HG02759 (cell line): ENCODE measurements around the gene ARPC1B.
"Not testable (repeated sequence)": the region's sequence is repeated elsewhere in the genome, so short reads cannot be mapped to it uniquely, and the experiment has no call there.

Source experiments
- ATAC-seq: cut with Tn5 transposase; IDR thresholded peaks from one replicate; pipeline ENCODE4 v1.9.1; 2021; ENCODE audit warnings: mild to moderate bottlenecking, moderate library complexity; ENCODE audit not compliant: unreplicated experiment

Gene ARPC1B

DNA sequence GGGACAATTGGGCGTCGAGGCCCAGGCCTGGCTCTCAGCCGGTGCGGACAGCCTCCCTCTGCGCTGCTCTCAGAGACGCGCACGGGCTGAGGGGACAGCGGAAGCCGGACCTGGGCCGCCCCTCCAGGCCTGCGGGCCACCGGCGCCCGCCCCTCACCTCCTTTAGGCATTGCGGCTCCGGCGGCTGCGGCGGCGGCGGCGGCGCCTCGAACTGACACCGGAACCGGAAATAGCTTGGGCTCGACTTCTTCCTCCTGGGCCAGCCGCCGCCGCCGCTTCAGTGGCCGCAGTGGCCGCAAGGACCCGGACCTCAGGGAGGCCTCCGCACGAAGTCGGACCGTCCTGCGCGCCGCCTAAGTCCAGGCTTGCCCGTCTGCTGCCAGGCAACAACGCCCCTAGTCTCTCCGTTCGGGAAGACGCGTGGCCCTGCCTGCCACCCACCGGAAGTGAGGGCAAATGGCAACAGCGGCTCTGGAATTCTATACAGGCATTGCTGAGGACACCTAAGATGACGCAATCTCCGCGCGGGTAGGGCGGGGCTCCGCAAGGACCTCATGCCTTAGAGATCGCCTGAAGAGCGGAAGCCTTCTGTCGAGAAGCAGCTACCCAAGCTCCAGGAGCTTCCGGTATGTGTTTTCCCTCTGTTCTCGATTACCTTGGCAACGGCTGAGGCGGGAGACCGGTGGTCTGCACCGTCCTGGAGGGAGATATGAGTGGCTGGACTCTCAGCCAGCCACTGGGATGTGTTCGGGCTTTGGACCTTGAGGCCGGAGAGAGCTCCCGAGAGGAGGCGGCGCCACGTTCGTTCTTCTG is 34.1 kb downstream of the ARPC1B start, which contains the start of the genes BUD31 and PDAP1:
Gene BUD31, plus strand, starts transcription at position 591 of the 813 bp plus-strand sequence. CDS start 2,124 bp downstream, outside the sequence.
Gene PDAP1, minus strand, starts transcription at position 219 of the 813 bp plus-strand sequence. Its CDS starts 49 bp downstream, at position 170.
- ATAC-seq: peak; percentile 79

DNA sequence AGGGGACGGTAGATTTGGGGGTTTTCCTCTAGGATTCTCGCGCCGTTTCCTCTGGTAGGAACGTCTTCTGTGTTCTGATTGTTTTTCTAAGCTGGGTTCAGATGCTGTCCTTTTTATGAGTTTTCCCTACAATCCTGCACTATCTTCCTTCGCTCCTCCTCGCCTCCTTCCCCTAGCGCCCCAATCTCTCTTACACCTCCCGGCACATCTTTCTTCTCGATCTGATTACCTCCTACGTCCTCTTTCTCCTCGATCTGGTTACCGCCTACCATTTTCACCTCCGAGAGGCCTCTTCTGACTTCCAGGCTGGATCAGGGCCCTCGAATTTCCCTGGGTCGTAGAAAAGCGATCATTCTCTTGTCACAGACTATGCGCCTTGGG is 34.7 kb downstream of the ARPC1B start:
- ATAC-seq: peak; percentile 3

DNA sequence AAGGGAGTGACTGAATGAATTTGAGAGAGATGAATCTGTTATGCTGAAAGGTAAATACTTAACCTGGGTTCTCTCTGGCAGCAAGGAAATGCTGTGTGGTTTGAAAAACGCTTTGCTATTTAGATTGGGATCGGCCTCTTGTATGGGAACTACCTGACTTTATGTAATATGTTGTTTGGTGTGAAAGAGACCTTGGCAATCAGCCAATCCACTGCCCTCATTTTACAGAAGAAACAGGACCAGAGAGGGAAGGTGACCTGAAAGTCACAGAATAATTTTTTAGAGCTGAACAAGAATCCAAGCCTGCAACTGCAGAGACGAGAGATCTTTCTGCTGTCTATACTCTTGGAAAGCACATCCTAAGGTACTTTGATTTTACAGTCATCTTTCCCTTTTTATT is 35.3 kb downstream of the ARPC1B start:
- no peak for ATAC-seq

DNA sequence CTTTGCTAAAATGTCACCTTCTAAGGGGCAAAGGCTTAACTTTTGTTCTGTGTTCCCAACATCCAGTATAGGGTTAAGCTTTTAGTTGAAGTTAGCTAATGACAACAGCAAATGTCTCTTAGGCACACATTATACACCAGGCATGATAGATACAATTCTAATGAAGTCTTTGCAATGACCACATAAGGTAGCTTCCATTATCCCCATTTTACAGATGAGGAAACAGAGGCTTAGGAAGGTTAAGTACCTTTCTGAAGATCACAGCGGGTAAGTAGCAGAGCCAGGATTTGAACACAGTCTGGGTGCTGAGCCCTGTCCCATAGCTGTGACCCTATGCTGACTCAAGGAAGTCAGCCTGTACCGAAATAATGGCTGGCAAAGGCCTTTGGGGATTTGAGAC is 36.1 kb downstream of the ARPC1B start:
- ATAC-seq: no peak

GRCh38 chr7:99415513-99416127 is 41.1 kb downstream of the ARPC1B start:
- not testable (repeated sequence) for ATAC-seq

DNA sequence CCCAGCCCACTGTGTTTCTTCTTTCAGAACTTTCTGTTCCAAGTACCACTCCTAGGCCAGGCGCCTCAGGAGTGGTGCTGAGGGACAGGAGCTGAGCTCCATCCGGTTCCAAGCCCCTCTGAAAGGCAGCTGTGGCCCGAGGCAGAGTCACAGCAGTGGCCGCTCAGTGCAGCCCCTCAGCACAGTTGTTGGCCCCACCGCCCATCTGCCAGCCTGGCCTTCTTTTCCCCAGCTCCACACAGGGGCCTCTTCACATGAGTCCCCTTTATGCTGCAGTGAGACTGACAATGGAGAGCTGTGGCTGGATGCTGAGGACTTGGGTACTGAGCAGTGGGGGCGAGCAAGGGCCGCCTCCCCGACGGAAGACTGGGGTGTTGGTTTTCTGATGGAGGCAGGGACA is 43.7 kb downstream of the ARPC1B start:
- no peak for ATAC-seq

DNA sequence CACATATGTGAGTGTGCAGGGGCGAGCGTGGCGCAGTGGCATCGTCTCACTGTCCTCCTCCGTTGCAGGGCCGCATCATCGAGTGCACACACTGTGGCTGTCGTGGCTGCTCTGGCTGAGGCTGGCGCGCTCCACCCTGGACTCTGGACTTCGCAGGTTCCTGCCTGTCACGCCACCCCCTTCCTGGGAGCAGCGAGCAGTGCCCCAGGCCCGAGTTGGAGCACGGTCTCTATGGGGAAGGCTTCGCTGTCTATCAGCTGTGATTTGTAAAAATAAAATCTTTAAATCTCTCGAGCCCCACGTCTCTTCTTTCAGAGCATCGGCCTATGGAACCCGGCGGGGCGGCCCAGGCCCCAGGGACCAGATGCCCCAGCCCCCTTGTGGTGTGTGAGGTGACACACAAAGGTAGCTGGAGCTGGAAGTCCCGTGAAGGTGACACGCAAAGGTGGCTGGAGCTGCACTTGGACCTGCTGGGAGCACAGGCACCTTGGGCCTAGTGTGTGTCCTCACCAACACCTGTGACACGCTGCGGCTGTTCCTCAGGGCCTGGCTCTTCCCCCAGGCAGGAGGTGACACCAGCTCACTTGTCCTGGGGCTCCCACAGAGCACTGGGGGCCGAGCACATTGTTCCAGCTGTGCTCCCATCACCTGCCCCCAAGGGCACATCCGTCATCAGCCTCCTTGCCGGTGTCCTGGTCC is 44.9 kb downstream of the ARPC1B start:
- ATAC-seq: no peak

- no peak for ATAC-seq
These were observed 45.7 kb downstream of the ARPC1B start for GRCh38 chr7:99420213-99420612.

- no peak for ATAC-seq
These were observed 46.5 kb downstream of the ARPC1B start for GRCh38 chr7:99420986-99421385.

GRCh38 chr7:99422186-99422585 is 47.7 kb downstream of the ARPC1B start:
- no peak for ATAC-seq

GRCh38 chr7:99422625-99423024 is 48.1 kb downstream of the ARPC1B start:
- ATAC-seq: no peak

- no peak for ATAC-seq
These were observed 50.6 kb downstream of the ARPC1B start for GRCh38 chr7:99424932-99425730.

- ATAC-seq: no peak
These were observed 54.5 kb downstream of the ARPC1B start for GRCh38 chr7:99428972-99429566.

DNA sequence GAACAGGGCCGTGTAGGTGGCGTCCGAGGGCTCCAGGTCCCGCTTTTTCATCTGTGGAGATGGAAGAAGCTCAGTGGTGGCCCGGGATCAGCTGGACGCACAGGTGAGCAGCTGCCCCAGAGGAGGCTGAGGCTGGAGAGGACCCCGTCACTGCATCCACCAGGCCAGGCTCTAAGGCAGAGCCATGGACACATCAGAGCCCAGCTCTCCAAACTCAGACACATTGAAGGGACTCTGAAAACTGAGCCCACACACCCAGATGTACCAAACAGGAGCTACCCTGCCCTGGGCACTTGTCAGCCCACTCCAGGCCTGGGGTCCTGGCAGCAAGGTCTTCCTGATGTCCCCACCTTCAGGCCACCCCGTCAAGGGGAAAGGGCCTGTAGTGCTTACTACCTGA is 55.2 kb downstream of the ARPC1B start:
- no peak for ATAC-seq

GRCh38 chr7:99431756-99432540 is 57.4 kb downstream of the ARPC1B start:
- ATAC-seq: not testable (repeated sequence)

- ATAC-seq: no peak
These were observed 58.6 kb downstream of the ARPC1B start for GRCh38 chr7:99433158-99433557.

DNA sequence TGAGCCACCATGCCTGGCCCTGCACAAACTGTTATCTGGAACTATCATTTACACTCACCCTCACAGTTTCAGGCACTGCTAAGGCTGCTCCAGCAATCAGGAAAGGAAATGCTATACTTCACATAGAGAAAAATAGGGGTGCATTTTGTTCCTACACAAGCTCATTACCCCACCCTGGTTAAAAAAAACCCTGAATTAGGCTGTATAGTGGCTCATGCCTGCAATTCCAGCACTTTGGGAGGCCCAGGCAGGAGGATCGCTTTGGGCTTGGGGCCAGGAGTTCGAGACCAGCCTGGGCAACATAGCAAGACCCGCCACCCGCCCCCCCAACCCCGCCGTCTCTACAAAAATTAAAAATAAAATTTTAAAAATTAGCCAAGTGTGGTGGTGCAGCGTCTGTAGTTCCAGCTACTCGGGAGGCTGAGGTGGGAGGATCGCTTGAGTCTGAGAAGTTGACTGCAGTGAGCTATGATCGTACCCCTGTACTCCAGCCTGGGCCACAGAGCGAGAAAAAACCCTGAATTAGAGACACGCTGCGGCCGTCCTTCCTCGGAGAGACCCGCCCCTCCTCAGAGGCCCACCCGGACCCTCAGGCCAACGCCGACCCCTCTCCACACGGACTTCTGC is 63.5 kb downstream of the ARPC1B start:
- ATAC-seq: no peak

DNA sequence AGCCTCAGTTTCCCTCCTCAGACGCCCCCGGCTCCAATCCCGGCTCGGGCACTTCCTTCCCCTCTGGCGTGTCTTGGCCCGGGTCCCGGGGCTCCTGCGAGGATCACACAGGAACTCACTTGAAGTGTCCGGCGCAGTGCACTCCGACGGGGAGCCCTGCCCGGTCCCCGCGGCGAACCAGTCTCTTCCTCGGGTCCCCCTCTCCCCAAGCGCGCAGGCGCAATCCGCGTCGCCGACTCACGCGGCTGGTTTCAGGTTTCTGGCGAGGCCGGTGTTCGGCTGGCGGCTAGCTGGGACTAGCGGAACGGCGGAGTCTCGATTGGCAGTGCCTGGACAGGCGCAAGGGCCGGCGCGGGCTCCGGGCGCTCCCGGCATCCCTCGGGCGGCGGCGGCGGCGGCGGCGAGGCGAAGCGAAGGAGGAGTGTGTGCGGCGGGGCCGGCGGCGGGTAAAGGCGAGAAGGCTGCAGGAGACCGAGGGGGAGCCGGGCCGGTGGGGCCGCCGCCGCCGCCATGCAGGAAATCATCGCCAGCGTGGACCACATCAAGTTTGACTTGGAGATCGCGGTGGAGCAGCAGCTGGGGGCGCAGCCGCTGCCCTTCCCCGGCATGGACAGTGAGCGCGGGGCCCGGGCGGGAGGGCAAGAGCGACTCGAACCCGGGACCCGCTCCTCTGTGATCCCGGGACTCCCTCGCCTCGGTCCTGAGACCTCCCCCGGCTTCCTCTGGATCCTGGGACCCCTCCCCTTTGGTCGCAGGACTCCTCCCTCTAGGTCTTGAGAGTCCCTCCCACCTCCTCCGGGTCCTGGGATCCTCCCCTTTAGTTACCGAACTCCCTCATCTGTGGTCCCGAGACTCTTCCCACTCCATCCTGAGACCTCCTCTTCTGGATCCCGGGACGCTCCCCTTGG is 64.3 kb downstream of the ARPC1B start, which contains the start of the genes CPSF4 and PTCD1:
Gene CPSF4, plus strand, starts transcription at position 371 of the 908 bp plus-strand sequence. Its CDS starts 140 bp downstream, at position 511.
Gene PTCD1, minus strand, starts transcription at position 226 of the 908 bp plus-strand sequence. CDS start 3,556 bp downstream, outside the sequence.
- peak; percentile 93 for ATAC-seq
